ENCODE data around the gene CA11.

Gene CA11

GRCh38 chr19:48628486-48629296 is 17.3 kb downstream of the CA11 start:
- no peak for DNase-seq (ENCODE audit: low spot score)

- DNase-seq (ENCODE audit: low spot score), result no peak
Observed at GRCh38 chr19:48627865-48628314, 18.1 kb downstream of the CA11 start.

- DNase-seq (ENCODE audit: low spot score), result no peak
Observed at GRCh38 chr19:48627201-48627864, 18.7 kb downstream of the CA11 start.

- no peak for DNase-seq (ENCODE audit: low spot score)
Observed at GRCh38 chr19:48625891-48626327, 20.1 kb downstream of the CA11 start.

GRCh38 chr19:48624791-48625723 is 20.9 kb downstream of the CA11 start:
- DNase-seq (ENCODE audit: low spot score), result no peak

GRCh38 chr19:48624067-48624594 is 21.9 kb downstream of the CA11 start:
- DNase-seq (ENCODE audit: low spot score), result peak; percentile 97

- DNase-seq (ENCODE audit: low spot score), result no peak
Observed at GRCh38 chr19:48623556-48624066, 22.4 kb downstream of the CA11 start.

GRCh38 chr19:48619692-48620585 is 26.0 kb downstream of the CA11 start:
- no peak for DNase-seq (ENCODE audit: low spot score)

GRCh38 chr19:48618916-48619691 is 26.9 kb downstream of the CA11 start, which contains the start of the genes RPL18 and SPHK2:
Gene RPL18 (minus strand): TSS chr19:48619178. CDS start chr19:48619143, 35 bp downstream.
Gene SPHK2 (plus strand): TSS chr19:48619506. CDS start chr19:48620515, 1,009 bp downstream.
- DNase-seq (ENCODE audit: low spot score), result peak; percentile 97

GRCh38 chr19:48618278-48618915 is 27.6 kb downstream of the CA11 start:
- DNase-seq (ENCODE audit: low spot score), result no peak

- no peak for DNase-seq (ENCODE audit: low spot score)
Observed at GRCh38 chr19:48617146-48617937, 28.6 kb downstream of the CA11 start.

- DNase-seq (ENCODE audit: low spot score), result no peak
Observed at GRCh38 chr19:48616491-48617056, 29.4 kb downstream of the CA11 start.

GRCh38 chr19:48616041-48616436 is 29.9 kb downstream of the CA11 start:
- DNase-seq (ENCODE audit: low spot score), result no peak

GRCh38 chr19:48615231-48616040 is 30.6 kb downstream of the CA11 start:
- DNase-seq (ENCODE audit: low spot score), result no peak

- no peak for DNase-seq (ENCODE audit: low spot score)
Observed at GRCh38 chr19:48614436-48615230, 31.4 kb downstream of the CA11 start, which contains the start of gene FAM83E. Gene FAM83E (minus strand): TSS chr19:48615076. CDS start chr19:48613372, 1,704 bp downstream.

- no peak for DNase-seq (ENCODE audit: low spot score)
Observed at GRCh38 chr19:48613852-48614435, 32.0 kb downstream of the CA11 start.

All from AG08396 (cell line).